Fibroblast of mammary gland (primary cell): ENCODE results near the gene SLC5A9.
"Not testable (repeated sequence)": the region's sequence is repeated elsewhere in the genome, so short reads cannot be mapped to it uniquely, and the experiment has no call there.

Experiments
- DNase-seq: peaks from one replicate; pipeline ENCODE4 v3.0.0-alpha.2; 2010; ENCODE audit warnings: low read depth
- H3K4me3 ChIP-seq: 2 replicates; pipeline ENCODE4 v1.5.1; 2011; ENCODE audit warnings: low read depth, mild to moderate bottlenecking, low read length, moderate library complexity; ENCODE audit not compliant: control insufficient read depth
- TF ChIP-seq, protein P1 (sequence below): conservative IDR thresholded peaks from 2 replicates; pipeline ENCODE4 v1.5.1; 2011; ENCODE audit warnings: low read depth, low read length, inconsistent platforms; ENCODE audit not compliant: control insufficient read depth, insufficient read depth

The SLC5A9 gene

DNA sequence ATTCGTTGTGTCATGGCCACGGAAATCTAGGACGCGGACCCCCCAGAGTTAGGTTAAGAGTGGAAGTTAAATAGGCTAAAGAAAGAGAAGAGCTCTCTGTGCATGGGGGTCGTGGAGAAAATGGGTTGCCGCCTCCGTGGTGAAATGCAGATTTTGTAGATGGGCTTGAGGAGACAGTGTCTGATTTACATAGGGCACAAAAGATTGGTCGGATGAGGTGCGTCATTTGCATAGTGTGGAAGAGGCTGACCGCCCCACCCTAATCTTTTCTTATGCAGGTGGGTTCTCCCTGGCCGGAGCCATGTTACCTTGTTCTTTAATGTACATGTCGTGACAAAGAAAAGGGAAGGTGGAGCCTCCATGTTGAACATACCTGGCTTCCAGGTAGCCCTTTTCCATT is 14.3 kb upstream of the SLC5A9 start:
- no peak for DNase-seq
- TF ChIP-seq, protein P1, sequence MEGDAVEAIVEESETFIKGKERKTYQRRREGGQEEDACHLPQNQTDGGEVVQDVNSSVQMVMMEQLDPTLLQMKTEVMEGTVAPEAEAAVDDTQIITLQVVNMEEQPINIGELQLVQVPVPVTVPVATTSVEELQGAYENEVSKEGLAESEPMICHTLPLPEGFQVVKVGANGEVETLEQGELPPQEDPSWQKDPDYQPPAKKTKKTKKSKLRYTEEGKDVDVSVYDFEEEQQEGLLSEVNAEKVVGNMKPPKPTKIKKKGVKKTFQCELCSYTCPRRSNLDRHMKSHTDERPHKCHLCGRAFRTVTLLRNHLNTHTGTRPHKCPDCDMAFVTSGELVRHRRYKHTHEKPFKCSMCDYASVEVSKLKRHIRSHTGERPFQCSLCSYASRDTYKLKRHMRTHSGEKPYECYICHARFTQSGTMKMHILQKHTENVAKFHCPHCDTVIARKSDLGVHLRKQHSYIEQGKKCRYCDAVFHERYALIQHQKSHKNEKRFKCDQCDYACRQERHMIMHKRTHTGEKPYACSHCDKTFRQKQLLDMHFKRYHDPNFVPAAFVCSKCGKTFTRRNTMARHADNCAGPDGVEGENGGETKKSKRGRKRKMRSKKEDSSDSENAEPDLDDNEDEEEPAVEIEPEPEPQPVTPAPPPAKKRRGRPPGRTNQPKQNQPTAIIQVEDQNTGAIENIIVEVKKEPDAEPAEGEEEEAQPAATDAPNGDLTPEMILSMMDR = no peak
- no peak overlapping the region for H3K4me3 ChIP-seq

- TF ChIP-seq, protein P1 = no peak
- no peak for DNase-seq
Observed at GRCh38 chr1:48208652-48209051, 13.9 kb upstream of the SLC5A9 start.

GRCh38 chr1:48213462-48213861 is 9.1 kb upstream of the SLC5A9 start:
- not testable (repeated sequence) for H3K4me3 ChIP-seq, DNase-seq

More at GRCh38 chr1:48208652-48209051, 13.9 kb upstream of the SLC5A9 start:
- no peak overlapping the region for H3K4me3 ChIP-seq

DNA sequence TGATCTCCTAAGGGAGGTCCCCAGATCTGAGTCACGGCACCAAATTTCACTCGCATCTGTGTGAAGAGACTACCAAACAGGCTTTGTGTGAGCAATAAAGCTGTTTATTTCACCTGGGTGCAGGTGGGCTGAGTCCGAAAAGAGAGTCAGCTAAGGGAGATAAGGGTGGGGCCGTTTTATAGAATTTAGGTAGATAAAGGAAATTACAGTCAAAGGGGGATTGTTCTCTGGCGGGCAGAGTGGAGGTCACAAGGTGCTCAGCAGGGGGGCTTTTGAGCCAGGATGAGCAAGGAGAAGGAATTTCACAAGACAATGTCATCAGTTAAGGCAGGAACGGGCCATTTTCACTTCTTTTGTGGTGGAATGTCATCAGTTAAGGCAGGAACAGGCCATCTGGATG is 8.2 kb upstream of the SLC5A9 start:
- not testable (repeated sequence) for DNase-seq, H3K4me3 ChIP-seq

DNA sequence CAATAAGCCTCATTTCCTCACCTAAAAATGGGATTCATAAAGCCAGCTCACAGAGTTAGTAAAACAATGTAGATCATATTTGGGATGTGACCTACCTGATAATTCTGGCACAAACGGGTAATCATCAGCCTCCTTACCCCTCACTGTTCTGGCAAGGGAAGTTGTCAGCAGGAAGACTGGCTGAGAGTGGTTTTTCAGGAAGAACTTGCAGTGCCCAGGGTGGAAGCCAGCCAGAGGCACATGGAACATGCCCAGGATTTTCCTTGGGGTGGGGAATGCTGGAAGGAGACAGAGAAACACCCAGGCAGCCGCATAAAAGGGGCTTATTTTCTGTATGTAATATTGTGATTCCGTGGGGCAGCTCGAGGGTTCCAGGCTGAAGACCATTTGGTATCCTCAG is 7.7 kb upstream of the SLC5A9 start:
- H3K4me3 ChIP-seq = no peak overlapping the region
- TF ChIP-seq, protein P1 = no peak
- DNase-seq = no peak

- no peak for DNase-seq
- TF ChIP-seq, protein P1 = no peak
- H3K4me3 ChIP-seq = no peak overlapping the region
Observed at GRCh38 chr1:48215222-48215621, 7.3 kb upstream of the SLC5A9 start.

- TF ChIP-seq, protein P1 = no peak
- H3K4me3 ChIP-seq = no peak overlapping the region
- no peak for DNase-seq
Observed at GRCh38 chr1:48215889-48216288, 6.6 kb upstream of the SLC5A9 start.

DNA sequence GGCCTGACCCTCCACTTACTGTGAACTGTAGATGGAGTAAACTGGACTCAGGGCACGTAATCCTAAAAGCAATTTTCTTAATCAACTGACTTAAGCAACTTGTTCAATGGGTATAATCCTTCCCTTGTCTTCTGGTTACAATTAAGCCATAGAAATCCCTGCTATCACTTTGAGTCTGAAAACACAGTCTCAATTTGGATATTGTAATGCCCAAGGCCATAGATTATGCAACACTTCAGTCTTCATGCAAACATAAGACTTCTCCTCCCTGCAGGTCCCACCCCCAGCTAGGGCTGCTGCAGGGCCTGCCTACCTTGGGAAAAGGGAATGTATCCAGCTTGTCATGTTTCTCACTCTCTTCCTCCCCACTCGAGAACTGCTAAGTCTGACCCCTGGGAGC is 6.2 kb upstream of the SLC5A9 start:
- TF ChIP-seq, protein P1 = no peak
- H3K4me3 ChIP-seq = no peak overlapping the region
- no peak for DNase-seq
